ENCODE results near the gene ZSWIM1.

DNA sequence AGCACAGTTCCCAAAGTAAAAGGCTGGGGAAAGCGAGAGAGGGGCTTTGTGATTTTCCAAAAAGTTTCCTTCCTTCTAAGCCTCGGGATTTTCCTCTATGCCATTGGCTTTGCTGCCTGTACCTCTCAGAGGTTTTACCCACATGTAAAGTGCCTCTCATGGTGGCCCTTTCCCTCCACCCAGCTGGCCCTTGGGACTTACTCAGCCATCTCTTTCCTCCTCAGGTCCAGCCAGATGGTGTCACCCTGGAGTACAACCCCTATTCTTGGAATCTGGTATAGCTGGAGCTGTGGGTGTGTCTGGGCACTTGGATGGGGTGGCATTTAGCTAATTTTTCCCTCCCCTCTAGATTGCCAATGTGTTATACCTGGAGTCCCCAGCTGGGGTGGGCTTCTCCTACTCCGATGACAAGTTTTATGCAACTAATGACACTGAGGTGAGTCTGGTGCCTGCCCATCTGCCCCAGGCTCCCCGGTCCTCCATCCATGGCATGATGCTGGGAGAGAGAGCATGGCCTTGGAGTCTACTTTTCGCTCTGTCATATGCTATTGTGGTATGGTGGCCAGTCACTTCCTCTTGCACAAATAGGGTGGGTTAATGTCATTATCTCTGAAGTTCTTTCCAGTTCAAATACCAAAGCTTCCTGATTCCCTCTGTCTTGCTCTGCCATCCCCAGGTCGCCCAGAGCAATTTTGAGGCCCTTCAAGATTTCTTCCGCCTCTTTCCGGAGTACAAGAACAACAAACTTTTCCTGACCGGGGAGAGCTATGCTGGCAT lies 11.2 kb downstream of the ZSWIM1 start:
- TF ChIP-seq, protein P1, sequence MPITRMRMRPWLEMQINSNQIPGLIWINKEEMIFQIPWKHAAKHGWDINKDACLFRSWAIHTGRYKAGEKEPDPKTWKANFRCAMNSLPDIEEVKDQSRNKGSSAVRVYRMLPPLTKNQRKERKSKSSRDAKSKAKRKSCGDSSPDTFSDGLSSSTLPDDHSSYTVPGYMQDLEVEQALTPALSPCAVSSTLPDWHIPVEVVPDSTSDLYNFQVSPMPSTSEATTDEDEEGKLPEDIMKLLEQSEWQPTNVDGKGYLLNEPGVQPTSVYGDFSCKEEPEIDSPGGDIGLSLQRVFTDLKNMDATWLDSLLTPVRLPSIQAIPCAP (CRISPR knock-in tag; IDR thresholded peaks at IDR 0.05) = no peak
- TF ChIP-seq, protein P2, sequence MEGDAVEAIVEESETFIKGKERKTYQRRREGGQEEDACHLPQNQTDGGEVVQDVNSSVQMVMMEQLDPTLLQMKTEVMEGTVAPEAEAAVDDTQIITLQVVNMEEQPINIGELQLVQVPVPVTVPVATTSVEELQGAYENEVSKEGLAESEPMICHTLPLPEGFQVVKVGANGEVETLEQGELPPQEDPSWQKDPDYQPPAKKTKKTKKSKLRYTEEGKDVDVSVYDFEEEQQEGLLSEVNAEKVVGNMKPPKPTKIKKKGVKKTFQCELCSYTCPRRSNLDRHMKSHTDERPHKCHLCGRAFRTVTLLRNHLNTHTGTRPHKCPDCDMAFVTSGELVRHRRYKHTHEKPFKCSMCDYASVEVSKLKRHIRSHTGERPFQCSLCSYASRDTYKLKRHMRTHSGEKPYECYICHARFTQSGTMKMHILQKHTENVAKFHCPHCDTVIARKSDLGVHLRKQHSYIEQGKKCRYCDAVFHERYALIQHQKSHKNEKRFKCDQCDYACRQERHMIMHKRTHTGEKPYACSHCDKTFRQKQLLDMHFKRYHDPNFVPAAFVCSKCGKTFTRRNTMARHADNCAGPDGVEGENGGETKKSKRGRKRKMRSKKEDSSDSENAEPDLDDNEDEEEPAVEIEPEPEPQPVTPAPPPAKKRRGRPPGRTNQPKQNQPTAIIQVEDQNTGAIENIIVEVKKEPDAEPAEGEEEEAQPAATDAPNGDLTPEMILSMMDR (IDR thresholded peaks at IDR 0.05) = no peak
- TF ChIP-seq, protein P3, sequence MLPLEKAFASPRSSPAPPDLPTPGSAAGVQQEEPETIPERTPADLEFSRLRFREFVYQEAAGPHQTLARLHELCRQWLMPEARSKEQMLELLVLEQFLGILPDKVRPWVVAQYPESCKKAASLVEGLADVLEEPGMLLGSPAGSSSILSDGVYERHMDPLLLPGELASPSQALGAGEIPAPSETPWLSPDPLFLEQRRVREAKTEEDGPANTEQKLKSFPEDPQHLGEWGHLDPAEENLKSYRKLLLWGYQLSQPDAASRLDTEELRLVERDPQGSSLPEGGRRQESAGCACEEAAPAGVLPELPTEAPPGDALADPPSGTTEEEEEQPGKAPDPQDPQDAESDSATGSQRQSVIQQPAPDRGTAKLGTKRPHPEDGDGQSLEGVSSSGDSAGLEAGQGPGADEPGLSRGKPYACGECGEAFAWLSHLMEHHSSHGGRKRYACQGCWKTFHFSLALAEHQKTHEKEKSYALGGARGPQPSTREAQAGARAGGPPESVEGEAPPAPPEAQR (CRISPR knock-in tag; IDR thresholded peaks at IDR 0.05) = no peak
- no peak for TF ChIP-seq ZNF232 (CRISPR knock-in tag; IDR thresholded peaks at IDR 0.05)

Data from WTC11 (cell line).